ENCODE results near the gene POLN.

POLN gene

DNA sequence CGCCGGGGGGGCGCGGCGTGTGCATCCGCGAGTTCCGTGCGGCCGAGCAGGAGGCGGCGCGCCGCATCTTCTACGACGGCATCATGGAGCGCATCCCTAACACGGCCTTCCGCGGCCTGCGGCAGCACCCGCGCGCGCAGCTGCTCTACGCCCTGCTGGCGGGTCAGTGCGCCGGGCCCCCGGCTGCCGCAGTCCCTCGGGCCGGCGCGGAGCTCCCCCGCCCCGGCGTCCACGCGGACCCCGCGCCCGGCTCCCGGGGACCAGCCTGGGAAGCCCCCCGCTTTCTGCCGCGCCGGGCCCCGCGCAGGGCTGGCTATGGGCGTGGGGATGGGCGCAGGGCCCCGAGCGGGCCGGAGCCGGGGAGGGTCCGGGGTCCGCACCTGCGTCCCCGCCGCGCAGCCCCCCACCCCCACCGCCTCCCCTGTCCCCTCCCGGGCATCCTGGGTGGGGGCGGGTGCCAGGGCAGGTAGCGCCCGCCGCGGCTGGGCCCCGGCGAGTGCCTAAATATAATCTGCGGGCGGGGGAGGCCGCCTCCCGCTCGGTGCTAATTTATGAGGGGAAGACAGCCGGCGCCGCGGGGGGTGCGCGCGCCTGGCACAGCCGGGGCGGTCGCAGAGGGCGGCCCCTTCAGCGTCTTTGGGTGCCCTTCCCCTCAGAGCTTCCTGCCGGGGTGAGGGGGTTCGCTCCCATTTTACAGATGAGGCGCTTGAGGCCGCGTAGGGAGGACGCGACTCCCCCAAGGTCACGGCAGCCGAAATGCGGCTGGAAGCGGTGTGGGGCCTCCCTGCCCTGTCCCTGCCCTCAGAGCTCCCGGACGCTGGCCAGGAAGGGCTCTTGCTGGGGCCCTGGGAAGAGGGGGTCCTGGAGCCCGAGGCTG, 182.0 kb downstream of the POLN start:
- no peak for DNase-seq (ENCODE audit: low read depth)

GRCh38 chr4:2059046-2059725, 182.7 kb downstream of the POLN start, which contains the start of gene NAT8L:
TSS of gene NAT8L (plus strand) at chr4:2059327. CDS start at chr4:2059512, 185 bp downstream.
- no peak for DNase-seq (ENCODE audit: low read depth)

- no peak for DNase-seq (ENCODE audit: low read depth)
Measured at GRCh38 chr4:2058264-2059045, 183.5 kb downstream of the POLN start.

GRCh38 chr4:2057382-2058065, 184.4 kb downstream of the POLN start:
- DNase-seq (ENCODE audit: low read depth): no peak

DNA sequence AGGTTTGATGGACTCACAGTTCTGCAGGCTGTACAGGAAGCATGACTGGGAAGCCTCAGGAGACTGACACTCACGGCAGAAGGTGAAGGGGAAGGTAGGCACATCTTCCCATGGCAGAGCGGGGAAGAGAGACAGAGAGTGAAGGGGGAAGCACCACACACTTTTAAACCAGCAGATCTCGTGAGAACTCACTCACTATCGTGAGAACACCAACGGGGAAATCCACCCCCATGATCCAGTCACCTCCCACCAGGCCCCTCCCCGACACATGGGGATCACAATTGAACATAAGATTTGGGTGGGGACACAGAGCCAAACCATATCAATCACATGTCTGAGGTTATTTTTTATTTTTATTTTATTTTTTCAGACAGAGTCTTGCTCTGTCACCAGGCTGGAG, 187.7 kb downstream of the POLN start:
- DNase-seq (ENCODE audit: low read depth): no peak

DNA sequence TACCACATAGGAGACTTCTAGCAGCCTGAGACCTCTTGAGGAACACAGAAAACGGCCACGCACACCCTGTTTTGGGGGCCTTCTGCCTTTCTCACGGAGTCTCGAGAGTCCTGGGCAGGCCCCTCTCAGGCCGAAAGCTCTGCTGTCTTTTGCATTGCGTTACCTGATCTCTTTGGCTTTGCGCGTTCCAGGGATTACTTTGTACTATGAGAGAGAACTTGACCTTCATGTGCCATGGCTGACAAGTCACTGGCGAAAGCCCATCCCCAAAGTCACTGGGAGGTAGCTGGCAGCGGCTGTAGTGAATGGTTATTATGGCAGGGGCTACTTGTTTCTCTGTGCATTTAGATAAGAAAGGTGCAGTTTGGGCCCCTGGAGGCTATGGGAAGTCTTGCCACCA, 190.8 kb downstream of the POLN start:
- DNase-seq (ENCODE audit: low read depth): no peak

- DNase-seq (ENCODE audit: low read depth): no peak
Measured at GRCh38 chr4:2049811-2050210, 192.1 kb downstream of the POLN start.

GRCh38 chr4:2049381-2049780, 192.5 kb downstream of the POLN start:
- DNase-seq (ENCODE audit: low read depth): no peak

DNA sequence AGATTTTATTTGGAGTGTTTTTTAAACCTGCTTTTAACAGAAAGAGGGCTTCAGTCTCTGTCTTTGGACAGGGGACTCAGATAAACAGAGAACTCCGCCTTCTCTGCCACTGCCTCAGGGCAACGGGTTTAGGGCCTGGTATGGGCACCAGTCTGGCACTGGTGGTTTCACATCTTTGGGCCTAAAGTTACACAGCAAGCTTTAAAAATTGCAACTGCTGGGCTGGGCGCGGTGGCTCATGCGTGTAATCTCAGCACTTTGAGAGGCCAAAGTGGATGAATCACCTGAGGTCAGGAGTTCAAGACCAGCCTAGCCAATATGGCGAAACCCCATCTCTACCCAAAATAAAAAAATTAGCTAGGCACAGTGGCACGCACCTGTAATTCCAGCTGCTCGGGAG, 193.1 kb downstream of the POLN start:
- DNase-seq (ENCODE audit: low read depth): no peak

- DNase-seq (ENCODE audit: low read depth): no peak
Measured at GRCh38 chr4:2047781-2048581, 193.9 kb downstream of the POLN start.

DNA sequence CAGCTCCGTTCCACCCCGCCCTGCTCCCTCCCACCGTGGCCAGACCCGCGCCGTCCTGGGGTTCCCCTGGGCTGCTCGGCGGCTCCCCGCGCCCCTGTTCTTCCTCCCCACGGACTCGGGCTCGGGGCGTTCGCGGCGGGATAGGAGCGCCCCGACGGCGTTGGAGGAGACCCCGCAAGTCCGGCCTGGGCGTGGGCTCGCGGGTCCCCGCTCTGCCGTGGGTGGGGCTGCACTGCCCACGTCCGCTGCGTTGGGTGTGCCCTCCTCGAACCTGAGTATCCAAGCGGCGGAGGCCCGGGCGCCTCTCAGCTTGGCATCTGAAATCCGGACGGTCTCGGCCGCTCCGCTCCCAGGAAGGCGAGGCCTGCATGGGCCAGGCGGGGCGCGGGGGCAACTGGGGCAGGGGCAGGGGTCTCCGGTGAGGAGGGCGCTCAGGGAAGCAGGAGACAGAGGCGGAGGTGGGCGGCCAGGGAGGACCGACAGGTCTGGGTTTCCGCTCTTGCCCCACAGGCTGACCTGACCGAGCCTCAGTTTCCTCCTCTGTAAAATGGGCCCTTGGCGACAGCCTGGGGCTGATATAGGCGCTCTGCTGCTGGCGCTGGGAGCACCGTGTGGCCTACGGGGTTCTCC, 194.8 kb downstream of the POLN start:
- DNase-seq (ENCODE audit: low read depth): no peak

DNA sequence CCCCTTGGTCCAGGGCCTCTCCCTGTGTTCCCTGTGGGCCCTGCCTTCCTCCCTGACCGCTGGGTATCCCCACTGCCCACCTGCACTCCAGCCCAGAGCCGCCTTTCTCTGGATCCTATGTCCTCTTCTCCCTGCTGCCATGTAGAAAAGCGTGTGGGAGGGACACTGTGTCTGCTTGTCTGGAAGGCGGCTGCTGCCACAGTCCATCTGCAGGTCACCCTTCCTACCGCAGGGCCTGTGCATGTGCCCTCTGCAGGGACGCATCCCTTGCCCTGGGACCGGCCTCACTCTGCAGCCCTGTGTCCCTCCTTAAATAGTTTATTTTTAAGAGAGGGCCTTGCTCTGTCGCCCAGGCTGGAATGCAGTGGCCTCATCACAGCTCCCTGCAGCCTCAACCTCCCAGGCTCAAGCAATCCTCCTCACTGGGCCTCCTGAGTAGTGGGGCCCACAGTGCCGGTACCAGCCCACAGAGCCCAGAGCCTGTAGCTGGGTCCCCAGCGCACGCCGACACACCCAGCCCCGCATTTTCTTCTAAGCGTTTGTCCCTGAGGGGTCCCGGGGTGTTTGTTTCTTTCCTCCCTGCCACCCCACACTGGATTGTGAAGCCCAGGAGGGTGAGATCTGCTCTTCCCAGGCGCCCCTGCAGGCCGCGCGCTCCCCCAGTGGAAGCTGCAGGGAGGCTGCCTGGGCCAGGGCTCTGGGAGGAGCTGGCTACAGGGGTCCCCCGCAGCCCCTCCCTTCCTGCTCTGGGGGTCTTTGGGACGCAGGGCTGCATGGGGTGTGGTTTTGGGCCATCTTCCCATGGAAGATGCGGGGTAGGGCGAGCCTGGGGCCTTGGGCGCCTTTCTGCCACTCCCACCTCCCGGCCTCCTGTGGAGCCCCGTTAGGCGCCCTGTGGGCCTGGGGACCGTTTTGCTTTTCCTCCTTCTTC, 195.6 kb downstream of the POLN start:
- DNase-seq (ENCODE audit: low read depth): no peak

GRCh38 chr4:2045518-2045951, 196.4 kb downstream of the POLN start:
- DNase-seq (ENCODE audit: low read depth): no peak

DNA sequence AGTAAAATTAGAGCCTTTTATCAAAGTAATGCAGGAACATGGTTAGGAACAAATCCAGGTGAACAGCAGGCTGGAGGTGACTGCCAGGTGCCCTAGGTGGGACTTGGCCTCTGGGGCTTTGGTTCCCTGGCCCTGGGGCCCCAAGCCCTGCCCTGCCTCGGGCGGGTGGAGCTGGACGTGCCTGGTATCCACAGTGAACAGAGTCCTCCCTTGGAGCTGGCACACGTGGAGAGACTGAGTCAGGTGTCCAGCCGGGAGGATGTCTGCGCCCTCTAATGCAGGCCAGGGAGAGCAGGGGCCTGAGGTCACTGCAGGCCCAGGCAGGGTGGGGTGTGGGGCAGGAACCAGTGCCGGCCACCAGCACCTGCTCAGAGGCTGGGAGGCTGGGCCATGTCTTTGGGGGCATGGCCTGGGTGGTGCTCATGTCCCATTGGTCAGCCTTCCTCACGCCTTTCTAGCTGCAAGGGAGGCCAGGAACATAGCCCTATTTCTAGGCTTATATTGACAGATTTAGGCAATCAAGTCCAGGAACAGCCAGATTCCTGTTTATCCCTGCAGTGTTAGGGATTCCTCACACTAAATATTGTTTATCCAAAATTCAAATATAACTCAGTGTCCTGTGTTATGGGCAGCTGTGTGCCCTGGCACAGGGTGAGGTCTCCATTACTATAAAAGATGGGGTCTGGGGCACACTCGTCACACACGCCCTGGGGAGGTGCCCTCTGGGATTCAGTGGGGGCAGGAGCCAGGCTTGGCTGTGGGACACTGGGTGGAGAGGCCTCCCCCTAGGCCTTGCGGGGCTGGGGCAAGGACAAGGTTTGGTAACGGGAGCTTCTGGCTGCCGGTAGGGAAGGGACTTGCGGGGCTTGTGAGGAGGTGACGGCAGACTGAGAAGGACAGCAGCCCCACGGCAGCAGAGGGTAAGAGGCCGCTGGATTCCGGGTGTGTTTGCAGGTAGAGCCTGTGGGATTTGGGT, 197.1 kb downstream of the POLN start:
- DNase-seq (ENCODE audit: low read depth): no peak

GRCh38 chr4:2044119-2044485, 197.8 kb downstream of the POLN start:
- no peak for DNase-seq (ENCODE audit: low read depth)

DNA sequence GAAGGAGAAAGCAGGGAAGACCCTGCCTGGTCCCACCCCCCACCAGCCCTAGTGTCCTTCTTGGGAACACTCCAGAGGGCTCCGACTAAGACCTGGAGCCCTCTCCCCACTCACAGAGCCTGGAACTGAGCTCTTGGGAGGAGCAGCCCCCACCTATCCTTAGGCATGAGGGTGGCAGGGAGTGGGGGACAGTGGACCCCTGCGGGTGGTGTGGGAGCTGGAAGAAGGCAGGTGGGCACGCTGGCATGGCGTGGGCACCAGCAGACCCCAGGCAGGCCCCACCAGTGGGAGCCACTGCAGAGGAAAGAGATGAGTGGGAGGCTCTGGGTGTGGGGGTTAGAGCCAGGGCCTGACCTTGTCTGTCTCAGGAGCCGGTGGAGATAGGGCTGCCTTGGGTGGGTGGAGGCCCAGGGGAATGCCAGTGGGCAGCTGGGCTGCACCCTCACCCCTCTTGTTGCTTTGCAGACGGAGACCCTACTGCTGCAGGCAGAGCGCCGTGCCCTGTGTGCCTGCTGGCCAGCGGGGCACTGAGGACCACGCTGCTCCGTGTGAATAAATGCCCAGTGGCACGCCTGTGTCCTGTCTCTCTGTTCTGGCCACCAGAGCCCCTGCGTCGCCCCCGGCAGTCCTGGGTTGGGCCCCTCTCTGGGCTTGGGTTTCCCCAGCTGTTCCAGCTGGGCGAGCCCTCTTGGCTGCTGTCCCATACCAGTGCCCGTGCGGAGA, 198.4 kb downstream of the POLN start:
- no peak for DNase-seq (ENCODE audit: low read depth)

DNA sequence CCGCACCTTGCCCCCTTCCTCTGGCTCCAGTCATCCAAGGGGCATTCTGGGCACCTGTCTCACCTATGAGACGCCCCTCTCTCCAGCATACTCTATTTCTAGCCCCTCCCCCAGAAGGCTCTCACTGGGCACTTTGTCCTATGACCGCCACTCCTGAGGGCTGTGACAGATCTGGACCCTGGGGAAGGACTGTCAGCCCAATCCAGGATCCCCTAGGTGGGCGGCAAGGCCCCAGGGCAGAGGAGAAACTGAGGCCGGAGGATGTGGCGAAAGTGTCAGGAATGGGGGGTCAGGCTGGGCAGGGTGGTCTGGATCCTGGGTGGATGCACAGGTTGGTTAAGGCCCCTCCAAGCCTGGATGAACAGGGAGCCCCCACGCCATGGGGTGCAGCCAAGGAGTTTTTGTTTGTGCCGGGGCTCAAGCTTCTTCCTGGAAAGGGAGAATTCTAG, 198.9 kb downstream of the POLN start:
- no peak for DNase-seq (ENCODE audit: low read depth)
